Measurements from ENCODE around the gene NDUFA11.
"Not testable (repeated sequence)": the region's sequence is repeated elsewhere in the genome, so short reads cannot be mapped to it uniquely, and the experiment has no call there.

Gene NDUFA11

DNA sequence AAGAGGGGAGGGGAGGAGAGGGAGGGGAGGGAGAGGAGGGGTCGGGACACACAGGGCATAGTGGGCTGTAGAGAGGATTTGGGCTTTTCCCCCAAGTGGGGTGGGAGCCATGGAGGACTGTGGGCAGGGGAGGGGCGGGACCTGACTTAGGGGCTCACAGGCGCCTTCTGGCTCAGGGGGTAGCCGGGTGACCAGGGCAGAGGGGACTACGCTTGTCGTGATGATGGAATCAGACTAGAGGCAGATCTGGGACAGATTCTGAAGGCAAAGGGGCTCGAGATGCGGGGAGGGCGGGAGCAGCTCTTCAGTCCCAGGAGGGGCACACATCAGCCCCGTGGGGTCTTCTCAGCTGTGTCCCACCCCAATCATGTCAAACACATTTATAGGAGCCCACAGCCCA, 13.5 kb downstream of the NDUFA11 start:
- DNase-seq (ENCODE audit: low read depth), result no peak

DNA sequence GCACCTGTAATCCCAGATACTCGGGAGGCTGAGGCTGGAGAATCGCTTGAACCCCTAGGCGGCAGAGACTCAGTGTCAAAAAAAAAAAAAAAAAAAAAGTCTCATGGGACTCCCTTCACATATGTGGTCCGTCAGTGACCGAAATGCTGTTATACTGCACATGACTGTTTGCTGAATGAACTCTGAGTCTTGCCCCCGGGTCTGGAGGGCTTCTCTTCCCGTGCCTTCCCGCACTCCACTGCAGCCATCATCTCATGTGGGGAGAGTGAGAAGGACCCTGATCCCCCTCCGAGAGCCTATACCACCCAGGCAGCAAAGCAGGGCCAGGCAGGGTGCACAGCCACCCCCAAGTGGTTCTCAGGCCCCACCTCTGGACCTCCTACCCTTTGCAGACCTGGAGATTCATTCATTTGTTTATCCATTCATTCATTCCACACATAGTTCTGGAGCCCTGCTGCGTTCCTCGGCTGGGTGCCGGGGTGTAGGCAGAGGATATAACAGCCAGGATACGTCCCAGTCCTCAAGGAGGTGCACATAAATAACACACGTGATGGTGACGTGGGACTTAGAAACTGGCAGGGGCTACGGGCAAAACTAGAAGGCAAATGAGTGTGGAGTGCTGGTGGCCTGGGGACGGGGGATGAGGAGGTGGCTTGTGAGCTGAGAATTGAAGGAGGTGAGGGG, 14.2 kb downstream of the NDUFA11 start:
- DNase-seq (ENCODE audit: low read depth), result no peak

DNA sequence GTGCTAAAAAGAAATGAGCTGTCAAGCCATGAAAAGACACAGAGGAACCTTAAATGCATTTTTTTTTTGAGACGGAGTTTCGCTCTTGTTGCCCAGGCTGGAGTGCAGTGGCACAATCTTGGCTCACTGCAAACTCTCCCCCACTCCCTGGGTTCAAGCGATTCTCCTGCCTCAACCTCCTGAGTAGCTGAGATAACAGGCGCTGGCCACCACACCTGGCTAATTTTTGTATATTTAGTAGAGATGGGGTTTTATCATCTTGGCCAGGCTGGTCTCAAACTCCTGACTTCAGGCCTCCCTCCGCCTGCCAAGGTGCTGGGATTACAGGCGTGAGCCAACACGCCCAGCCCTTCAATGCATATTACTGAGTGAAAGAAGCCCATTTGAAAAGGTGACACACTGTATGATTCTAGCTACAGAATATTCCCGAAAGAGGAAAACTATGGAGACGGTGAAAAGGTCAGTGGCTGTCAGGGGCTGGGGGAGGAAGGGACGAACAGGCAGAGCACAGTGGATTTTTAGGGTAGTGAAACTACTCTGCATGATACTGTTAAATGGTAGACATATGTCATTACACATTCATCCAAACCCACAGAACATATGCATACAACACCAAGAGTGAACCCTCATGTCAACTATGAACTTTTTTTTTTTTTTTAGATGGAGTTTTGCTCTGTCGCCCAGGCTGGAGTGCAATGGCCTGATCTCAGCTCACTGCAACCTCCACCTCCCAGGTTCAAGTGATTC, 19.4 kb downstream of the NDUFA11 start:
- DNase-seq (ENCODE audit: low read depth), result not testable (repeated sequence)

DNA sequence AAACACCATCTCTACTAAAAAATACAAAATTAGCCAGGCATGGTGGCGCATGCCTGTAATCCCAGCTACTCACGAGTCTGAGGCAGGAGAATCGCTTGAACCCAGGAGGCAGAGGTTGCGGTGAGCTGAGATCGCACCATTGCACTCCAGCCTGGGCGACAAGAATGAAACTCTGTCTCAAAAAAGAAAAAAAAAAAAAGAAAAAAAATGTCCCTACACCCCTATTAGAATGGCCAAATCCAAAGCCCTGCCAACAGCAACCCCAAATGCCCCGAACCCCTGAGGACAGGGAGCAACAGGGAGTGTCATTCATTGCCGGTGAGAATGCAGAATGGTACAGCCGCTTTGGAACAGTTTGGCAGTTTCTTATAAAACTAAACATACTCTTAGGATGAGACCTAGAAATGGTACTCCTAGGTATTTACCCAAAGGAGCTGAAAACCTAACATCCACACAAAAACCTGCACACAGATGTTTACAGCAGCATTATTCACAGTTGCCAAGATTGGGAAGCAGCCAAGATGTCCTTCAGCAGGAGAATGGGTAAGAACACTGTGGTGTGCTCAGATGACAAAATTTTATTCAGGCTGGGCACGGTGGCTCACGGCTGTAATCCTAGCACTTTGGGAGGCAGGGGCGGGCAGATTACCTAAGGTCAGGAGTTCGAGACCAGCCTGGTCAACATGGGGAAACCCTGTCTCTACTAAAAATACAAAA, 20.3 kb downstream of the NDUFA11 start:
- not testable (repeated sequence) for DNase-seq (ENCODE audit: low read depth)

DNA sequence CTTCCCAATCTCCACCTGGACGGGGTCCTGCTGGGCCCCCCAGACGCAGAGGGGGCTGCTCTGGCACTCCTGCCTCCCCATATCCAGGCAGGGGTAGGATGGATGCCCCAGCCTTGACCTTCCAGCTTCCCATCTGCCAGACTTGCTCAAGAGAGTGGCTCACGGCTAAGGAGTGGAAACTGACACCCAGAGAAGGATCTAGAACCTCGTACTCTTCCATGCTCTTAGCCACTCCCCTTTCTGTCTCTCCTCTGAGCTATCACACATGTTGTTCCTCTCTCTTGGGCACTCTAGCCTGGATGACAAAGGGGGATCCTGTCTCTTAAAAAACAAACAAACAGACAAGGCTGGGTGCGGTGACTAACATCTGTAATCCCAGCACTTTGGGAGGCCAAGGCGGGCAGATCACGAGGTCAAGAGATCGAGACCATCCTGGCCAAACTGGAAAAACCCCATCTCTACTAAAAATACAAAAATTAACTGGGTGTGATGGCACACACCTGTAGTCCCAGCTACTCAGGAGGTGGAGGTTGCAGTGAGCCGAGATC, 21.1 kb downstream of the NDUFA11 start:
- no peak for DNase-seq (ENCODE audit: low read depth)

DNA sequence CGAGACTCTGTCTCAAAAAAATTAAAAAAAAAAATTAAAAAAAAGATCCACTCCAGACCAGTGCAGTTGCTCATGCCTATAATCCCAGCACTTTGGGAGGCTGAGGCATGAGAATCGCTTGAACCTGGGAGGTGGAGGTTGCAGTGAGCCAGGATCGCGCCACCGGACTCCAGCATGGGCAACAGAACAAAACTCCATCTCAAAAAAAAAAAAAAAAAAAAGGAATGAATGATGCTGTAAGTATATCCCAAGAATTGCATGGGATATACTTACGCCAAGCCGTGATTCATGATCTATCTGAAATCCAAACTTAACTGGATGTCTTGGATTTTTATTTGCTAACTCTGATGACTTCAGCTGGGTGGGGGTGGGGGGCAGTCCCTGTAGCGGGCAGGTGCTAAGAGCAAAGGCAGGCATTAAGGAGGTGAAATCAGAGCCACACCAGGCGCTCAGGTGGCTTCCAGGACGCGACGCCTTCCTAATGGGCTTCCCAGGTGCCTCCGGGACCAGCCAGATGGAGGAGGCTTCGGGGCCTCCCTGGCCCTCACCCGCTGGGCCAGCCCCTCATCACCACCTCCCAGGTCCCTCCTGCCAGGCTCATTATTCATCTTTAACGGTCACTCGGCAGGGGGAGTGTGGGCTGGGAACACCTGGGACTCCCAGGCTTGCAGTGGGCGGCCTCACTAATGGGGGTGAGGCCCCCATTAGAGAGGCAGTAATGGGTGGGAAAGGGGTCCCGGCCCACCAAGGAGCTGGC, 21.9 kb downstream of the NDUFA11 start:
- no peak for DNase-seq (ENCODE audit: low read depth)

DNA sequence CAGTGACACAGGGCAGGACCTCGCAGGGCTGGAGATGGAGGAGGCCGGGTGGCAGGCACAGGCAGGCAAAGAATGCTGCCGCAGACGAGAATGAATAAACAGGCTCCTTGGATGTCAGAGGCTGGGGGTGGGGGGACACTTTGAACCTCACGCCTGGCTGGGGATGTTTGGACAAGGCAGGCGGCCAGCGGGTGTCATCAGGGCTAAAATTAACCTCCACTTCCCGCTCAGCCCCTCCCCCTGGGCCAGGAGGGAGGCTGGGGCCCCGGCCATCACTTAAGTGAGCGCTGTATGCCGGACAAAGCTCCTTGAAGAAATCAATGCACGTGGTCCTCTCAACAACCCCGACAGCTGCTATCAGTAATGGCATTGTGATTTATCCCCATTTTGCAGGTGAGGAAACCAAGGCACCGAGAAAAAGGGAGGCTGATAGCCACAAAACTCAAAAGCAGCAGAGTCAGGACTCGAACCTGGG, 22.9 kb downstream of the NDUFA11 start:
- no peak for DNase-seq (ENCODE audit: low read depth)

DNA sequence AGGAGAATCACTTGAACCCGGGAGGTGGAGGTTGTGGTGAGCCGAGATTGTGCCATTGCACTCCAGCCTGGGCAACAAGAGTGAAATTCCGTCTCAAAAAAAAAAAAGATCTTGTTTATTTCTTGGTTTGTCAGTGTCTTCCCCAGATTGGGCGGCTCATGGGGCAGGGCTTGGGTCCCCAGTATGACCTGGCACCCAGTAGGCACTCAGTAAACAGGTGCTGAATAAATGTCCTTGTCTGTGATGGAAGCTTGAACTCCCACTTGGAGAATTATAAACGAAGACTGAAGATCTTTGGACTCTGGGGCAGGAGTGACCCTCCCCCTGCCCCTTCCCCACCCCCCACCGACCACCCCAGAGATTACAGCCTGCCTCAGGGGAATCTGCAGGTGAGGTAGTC, 23.4 kb downstream of the NDUFA11 start:
- no peak for DNase-seq (ENCODE audit: low read depth)

DNA sequence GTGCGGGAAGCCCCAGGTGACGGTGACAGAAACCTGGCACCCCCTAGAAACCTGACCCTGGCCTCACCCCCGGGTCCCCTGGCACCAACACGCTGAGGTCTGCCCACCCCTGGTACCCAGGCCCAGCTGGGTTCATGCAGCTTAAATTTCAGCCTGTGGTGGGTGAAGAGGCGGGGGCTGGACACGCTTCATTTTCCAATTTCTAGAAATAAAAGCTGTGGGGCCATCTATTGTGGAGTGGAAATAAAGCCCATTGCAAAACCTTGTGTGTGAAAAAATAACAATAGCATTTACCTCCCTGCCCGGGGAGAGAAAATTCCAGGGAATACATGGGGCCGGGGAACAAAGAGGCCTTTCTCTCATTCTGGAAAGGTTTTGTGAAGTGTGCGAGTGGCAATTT, 25.7 kb downstream of the NDUFA11 start:
- no peak for DNase-seq (ENCODE audit: low read depth)

DNA sequence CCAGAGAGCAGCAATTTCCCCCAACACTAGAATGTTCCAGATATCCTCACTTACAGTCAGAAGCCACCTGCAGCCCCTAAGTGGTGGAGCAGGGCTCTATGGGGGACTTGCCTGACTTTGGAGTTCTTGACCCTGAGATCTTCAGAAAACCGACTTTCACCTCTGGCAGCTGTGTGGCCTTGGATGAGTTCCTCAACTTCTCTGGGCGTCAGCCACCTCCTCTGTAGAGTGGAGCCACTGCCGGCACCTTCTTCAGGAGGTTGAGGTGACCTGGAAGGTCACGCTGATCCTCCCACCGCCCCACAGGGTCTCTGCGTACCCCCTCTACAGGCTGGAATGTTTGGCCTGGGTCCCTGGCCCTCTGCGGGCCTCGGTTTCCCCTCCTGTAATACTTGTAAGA, 26.2 kb downstream of the NDUFA11 start:
- DNase-seq (ENCODE audit: low read depth), result no peak

DNA sequence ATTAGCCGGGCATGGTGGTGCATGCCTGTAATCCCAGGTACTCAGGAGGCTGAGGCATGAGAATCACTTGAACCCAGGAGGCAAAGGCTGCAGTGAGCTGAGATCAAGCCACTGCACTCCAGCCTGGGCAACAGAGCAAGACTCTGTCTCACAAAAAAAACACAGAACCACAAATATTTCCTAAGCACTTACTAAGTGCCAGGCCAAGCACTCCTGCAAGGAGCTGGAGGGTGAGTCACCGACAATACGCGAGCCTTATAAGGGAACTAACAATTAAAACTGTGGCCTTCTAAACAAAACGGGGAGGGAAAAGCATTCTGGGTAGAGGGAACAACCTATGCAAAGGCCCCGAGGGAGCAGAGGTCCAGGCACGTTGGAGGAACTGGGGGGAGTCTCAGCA, 29.1 kb downstream of the NDUFA11 start:
- DNase-seq (ENCODE audit: low read depth), result not testable (repeated sequence)

DNA sequence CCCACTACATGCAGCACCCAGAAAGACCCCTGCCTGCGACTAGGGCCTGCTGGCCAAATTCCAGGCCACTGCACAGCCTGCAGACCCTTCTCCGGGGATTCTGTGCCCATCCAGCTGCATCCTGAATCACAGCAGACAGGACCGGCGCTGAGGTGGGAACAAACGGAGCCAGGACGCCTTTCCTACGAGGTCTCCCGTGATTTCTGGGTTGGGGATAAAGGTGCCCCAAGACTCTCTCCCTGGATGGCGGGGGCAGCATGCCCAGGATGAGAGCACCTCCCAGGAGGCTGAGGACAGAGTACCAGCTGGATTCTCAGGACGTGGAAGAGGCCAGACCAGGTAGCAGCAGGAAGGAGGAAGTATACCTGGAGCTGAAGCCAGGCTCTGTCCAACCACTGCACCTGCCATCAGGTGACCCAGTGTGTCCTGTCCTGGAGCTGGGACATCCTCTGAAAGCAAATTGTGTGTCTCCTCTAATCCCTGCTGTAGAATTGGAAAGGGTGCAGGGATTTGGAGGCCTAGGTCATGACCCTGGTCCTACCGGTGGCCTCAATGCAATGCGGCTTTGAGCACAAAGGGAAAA, 29.9 kb downstream of the NDUFA11 start:
- DNase-seq (ENCODE audit: low read depth), result no peak

DNA sequence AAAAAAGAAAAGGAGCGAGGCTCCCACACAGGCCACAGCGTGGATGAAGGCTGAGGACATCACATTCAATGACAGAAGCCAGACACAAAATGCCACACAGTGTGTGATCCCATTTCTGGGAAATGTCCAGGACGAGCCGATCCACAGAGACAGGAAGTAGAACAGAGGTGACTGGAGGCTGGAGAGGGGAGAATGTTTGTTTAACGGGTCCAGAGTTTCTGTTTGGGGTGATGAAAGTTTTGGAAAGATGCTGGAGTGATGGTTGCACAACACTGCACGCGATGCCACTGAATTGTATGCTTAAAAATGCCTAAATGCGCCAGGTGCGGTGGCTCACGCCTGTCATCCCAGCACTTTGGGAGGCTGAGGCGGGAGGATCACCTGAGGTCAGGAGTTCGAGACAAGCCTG, 32.6 kb downstream of the NDUFA11 start:
- DNase-seq (ENCODE audit: low read depth), result no peak

DNA sequence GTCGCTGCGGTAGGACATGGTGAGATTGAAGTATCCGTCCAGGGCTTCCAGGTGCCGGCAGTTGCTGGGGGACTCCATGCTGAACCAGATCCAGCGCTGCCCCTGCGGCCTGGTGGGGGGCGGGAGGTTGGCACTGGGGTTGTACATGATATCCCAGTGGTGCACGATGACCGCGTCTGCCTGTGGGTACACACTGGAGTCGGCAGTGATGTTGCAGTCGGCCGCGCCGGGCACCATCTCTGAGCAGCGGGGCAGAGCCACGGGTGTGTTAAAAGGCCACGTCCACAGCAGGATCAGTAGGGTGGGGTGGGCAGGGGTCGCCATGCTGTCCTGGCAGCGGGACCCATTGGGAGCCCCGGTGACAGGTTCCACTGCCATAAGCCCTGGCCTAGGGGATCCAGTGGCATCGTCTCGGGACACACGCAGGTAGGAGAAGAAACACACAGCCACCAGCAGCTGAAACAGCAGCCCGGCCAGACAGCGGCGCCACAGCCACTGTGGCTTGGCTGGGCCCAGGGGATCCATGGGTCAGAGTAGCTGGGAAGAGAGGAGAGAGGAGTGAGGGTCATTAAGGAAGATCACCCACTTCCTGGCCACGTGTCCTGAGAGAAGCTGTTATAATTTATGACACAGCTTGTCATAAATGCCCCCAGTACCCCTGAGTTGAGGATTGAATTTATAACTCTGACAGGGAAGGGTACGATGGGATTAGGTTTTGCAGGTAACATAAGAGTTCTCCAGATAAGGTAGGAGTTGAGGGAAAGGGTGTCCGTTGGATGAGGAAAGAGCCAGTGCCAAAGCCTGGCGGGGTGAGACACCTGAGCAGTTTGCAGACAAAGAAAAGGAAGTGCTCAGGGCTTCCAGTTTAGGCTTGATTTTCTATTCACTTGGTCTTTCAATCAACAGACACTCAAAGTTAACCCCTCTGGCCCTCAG, 36.1 kb downstream of the NDUFA11 start:
- DNase-seq (ENCODE audit: low read depth), result no peak

DNA sequence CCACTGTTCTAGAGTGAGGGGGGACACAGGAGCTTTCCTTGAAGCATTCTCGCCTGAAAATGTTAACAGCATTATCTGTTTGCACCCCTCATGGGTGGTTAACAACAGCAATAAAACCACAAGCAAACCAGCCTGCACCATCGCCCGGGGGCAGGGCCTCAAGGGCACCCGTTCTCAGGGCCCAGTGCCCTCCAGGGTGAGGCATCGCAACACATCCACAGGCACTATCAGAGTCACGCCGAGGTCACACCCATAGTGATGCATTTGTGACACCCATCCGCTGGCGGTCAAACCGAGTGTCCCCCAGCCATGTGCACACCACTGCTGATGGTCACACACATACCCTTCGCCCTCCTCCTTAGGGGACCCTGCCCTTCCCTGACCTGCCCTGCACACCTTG, 37.8 kb downstream of the NDUFA11 start:
- DNase-seq (ENCODE audit: low read depth), result no peak

DNA sequence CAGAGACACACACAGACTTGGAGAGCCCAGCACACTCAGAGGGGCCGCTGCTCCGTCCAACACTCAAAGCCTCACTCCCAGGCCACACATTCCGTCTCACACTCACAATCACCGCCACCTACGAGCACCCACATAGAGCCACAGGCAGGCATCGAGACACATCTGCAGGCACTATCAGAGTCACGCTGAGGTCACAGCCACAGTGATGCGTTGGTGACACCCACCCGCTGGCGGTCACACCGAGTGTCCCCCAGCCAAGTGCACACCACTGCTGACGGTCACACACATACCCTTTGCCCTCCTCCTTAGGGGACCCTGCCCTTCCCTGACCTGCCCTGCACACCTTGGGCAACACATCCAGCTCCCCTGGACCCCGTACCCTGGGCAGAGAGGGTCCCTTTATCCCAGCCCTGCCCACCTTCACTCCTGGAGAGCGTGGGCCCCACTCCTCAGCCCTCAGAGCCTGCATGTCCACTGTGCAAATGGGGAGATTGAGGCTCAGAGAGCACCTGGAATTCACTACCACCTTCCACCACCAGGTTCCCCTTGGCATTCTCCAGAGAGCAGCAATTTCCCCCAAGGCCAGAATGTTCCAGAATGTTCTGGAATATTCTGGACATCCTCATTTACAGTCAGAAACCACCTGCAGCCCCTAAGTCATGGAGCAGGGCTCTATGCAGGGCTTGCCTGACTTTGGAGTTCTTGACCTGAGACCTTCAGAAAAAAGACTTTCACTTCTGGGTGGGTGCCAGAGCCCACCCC, 38.7 kb downstream of the NDUFA11 start:
- no peak for DNase-seq (ENCODE audit: low read depth)

DNA sequence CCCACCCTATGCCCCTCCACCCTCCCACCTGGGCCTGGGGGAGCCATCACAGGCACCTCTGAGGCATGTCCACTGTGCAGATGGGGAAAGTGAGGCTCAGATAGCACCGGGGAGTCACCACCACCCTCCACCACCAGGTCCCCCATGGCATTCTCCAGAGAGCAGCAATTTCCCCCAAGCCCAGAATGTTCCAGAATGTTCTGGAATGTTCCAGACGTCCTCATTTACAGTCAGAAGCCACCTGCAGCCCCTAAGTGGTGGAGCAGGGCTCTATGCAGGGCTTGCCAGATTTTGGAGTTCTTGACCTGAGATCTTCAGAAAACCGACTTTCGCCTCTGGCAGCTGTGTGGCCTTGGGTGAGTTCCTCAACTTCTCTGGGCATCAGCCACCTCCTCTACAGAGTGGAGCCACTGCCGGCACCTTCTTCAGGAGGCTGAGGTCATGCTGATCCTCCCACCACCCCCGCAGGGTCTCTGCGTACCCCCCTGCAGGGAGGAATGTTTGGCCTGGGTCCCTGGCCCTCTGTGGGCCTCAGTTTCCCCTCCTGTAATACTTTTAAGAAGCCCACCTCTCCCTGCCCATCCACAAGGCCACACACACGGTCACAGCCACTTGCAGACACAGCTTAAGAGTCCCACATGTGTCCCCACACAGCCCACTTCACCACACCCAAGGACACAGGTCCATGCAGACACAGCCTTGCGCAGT, 39.4 kb downstream of the NDUFA11 start:
- DNase-seq (ENCODE audit: low read depth), result no peak

DNA sequence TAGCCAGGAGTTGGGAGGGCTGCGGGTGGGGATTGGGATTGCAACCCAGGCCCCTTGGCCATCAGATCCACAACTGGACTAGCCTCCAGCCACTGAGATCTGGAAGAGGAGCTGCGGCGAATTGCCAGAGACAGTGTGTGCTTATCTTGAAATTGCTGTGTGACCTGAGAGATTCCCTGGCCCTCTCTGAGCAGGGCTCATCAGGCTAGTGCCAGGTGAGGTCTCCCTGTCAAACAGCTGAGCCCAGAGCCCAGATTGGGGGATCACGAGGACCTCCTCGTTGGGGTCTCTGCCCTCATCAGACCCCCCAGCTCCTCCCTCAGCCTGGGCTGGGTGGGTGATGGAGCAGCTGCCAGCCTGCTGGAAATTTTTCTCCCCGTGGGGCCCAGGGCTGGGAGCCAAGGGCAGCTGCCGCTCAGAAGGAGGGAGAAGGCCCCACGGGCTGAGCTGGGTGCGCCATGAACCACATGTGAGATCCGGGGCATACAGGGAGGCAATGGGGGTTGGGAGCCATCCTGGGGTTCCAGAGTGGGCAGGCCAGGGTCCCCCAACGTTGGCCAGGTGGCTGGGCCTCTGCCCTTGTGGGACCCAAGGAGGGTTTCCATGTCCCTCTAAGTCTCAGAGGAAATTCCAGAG, 40.4 kb downstream of the NDUFA11 start:
- DNase-seq (ENCODE audit: low read depth), result no peak
